ENCODE results near the gene GTF3C5.

GTF3C5 gene

DNA sequence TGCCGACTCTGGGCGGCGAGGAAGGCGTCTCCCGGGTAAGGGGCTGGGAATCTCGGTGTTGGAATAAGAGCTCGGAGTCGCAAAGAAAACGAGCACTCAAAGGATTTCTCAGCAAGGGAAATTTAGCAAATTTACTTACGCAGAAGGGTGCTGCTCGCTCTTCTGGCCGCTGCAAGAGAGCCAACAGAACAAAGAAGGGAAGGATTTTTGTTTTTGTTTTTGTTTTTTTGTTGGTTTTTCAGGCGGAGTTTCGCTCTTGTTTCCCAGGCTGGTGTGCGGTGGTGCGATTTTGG lies 279 bp downstream of the GTF3C5 start:
- DNase-seq (ENCODE audit: low spot score), result no peak

DNA sequence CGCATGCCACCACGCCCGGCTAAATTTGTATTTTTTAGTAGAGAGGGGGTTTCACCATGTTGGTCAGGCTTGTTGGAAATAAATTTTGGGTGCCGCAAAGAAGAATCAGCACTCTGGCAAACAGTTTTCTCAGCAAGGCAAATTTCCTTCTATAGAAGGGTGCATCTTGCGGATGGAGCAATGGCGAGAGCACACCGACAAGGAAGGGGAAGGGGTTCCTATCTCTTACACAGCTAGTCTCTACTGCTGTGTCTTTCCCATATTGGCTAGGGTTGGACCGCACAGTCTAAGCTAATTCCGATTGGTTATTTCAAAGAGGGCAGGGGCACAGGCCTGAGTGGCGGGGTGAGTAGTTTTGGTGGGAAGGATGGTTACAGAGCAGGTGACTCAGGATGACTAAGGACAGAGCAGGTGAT lies 707 bp downstream of the GTF3C5 start:
- DNase-seq (ENCODE audit: low spot score), result no peak

DNA sequence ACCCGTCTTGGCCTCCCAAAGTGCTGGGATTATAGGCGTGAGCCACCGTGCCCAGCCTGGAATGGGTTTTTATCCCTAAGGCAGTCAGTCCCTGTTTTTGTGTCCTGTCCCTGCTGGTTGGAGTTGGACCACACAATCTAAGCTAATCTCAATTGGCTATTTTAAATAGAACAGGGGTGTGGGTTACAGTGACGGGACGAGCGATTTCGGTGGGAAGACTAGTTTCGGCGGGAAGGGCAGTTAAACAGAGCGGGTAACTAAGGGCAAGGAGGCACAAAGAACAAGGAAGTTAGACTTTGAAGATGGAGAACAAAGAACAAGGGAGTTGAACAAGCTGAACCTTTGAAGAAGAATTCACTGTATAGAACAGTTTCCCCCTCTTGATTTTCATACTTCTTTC lies 1.4 kb downstream of the GTF3C5 start:
- DNase-seq (ENCODE audit: low spot score), result no peak

DNA sequence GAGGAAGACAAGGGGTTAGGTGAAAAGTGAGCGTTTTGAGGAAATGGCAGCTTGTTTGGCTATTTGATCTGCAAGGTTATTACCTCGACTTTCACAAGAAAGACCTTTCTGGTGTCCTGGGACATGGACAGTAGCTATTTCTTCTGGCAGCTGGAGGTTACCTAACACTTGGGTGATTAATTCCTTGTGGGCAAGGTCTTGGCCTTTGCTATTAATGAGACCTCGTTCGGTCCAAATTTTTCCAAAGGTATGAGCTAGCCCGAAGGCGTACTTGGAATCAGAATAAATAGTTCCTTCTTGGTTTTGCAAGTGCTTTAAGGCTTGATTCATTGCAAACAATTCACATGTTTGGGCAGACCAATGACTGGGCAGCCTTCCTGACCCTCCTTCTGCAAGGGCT lies 4.9 kb downstream of the GTF3C5 start:
- DNase-seq (ENCODE audit: low spot score), result no peak

DNA sequence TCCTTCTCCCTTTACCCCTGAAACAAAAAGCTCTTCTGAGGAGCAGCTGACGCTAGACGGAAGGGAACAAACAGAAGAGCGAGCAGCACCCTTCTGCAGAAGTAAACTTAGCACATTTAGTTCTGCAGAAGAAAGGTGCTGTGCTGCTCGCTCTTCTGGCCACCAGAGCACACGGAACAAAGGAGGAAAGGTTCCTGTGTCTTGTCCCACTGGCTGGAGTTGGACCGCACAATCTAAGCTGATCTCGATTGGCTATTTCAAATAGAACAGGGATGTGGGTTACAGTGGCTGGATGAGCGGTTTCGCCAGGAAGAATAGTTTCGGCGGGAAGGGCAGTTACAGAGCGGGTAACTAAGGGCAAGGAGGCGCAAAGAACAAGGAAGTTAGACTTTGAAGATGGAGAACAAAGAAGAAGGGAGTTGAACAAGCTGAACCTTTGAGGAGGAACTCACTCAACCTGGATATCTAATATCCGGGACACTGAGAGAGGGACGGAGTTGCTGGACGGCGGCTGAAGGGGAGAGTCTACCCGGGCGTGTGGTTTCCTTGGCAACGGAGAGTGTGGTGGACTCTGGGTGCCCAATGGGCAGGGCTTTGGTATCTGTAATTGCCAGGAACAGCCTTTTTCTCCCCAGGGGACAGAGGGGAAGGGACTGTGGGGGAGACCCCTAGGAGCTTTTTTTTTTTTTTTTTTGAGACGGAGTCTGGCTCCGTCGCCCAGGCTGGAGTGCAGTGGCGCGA lies 7.1 kb downstream of the GTF3C5 start:
- no peak for DNase-seq (ENCODE audit: low spot score)

DNA sequence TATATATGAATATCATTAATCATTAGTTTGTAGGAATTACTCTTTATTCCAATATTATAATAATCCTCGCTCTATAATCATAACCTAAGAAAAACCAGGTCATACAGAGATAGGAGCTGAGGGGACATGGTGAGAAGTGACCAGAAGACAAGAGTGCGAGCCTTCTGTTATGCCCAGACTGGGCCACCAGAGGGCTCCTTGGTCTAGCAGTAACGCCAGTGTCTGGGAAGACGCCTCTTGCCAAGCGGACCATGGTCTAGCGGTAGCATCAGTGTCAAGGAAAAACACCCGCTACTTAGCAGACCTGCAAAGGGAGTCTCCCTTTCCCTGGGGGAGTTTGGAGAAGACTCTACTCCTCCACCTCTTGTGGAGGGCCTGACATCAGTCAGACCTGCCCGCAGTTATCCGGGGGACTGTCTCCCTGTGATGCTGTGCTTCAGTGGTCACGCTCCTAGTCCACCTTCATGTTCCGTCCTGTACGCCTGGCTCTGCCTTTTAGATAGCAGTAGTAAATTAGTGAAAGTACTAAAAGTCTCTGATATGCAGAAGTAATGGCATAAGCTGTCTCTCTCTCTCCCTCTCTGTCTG lies 10.2 kb downstream of the GTF3C5 start:
- DNase-seq (ENCODE audit: low spot score), result peak; percentile 61

DNA sequence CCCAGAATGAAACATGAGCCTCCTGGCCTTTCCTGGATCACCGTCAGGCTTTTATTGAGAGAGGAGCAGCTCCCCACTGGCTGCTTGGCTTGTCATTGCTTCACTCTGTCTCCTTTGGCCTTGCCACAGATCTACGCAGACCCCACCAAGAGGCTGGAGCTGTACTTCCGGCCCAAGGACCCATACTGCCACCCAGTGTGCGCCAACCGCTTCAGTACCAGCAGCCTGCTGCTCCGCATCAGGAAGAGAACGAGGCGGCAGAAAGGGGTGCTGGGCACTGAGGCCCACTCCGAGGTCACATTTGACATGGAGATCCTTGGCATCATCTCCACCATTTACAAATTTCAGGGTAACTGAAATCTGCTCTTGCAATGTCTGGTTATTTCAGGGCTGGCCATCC lies 11.2 kb downstream of the GTF3C5 start:
- DNase-seq (ENCODE audit: low spot score), result no peak

DNA sequence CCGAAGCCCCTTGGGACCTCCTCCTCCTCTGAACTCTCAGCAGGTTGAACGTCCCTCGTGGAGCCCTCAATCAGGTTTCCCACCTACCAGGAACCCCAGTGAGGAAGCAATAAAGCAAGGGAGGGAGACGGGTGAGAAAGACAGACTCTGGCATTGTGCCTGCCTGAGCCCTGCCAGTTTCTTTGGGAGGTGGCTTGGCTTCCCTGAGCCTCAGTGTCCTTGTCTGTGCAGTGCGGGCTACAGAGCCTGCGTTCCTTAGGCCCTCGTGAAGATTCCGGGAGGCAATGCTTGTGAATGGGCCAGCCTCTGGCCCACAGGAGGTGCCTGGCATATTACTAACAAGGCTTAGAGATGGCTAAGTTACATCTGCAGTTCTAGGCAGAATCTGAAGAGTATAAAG lies 11.9 kb downstream of the GTF3C5 start:
- DNase-seq (ENCODE audit: low spot score), result no peak

DNA sequence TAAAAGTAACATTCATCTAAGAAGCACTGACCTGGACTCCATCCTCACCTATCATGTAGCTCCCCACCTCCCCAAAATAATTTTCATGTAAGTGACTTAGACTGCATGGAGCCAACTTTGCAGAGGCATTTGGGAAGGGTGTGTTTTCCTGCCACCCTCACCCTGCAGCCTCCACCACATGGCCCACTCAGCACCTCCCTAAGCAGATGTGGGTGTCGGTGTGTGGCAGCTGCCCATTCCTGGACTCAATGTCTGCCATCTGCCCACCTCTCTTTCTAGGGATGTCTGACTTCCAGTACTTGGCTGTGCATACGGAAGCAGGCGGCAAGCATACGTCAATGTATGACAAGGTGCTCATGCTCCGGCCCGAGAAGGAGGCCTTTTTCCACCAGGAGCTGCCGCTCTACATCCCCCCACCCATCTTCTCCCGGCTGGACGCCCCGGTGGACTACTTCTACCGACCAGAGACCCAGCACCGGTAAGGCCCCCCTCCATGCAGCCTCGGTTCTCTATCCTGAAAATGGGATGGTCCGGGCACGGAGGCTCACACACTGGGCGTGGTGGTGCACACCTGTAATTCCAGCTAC lies 12.7 kb downstream of the GTF3C5 start:
- DNase-seq (ENCODE audit: low spot score), result no peak

DNA sequence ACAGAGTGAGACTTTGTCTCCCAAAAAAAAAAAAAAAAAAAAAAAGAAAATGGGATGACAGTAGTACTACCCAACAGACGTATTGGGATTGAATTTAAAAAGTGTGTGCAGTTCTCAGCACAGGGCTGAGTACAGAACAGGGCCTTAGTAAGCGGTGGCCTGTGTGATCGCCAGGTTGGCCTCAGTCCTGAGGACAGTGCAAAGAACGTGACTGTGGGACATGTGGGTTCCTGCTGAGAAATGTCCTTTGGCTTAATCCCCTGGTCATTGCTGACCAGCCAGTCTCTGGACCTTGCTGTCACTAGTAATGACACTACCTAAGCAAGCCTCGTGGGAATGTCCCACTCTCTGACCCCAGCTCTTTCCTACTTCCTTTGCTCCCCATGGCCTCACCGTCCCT lies 13.3 kb downstream of the GTF3C5 start:
- DNase-seq (ENCODE audit: low spot score), result no peak

DNA sequence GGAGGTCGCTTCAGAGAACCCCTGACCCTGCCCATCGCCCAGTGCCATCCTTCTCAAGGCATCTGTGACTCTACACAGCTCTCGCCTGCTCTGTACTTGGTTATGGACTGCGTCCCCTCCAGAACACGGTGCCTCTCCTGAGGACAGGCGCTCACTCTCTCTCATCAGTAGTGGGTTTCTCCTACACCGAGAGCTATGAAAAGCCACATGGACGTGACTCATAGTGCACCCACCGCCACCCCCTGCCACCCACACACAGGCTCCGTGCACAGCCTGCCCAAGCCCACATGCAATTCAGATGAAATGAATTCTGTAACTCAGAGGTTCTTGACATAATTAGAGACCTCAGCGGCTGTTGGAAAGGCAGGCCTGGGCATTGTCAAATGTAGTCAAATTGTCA lies 13.9 kb downstream of the GTF3C5 start:
- no peak for DNase-seq (ENCODE audit: low spot score)

DNA sequence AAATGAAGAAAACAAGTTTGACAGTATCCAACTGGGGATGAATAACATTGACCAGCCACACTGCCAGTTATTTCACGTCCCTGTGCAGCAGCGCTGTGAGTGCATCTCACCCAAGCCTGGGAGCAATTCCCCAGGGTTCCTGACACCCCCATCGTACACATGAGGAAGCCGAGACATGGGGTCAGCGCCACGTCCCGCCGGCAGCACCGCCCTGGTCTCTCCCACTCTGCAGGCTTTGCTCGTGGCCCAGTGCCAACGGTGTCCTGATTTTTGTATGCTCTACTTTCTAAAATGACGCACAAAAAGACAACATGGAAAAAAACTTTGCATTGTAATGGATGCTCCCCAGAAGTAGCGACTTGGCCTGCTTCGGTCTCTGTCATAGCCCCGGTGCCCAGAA lies 14.3 kb downstream of the GTF3C5 start:
- no peak for DNase-seq (ENCODE audit: low spot score)

DNA sequence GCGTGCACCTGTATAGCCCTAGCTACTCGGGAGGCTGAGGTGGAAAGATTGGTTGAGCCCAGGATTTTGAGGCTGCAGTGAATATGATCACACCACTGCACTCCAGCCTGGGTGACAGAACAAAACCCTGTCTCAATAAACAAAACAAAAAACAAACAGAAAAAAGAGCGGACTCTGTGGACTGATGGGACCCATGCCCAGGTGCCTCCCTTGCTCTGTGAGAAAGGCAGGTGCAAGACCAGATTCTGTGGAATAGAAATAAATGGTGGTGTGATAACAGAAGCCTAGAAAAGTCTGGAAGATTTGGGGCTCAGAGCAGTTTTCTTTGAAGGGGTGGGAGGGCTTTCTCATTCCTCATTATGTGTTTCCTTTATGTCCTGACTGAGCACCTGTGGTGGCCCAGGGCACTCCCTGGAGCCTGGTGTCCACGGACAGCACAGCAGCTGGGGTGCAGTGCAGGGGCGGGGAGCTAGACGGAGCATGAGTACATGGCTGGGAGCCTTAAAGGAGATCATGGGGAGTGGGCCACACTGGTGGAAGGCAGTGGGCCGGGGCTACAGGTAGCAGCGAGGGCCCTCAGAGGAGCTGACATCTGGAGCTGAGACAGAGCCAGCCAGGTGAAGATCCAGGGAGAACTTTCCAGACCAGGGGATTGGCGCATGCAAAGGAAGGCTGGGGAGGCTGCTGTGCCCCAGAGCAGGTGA lies 15.6 kb downstream of the GTF3C5 start:
- no peak for DNase-seq (ENCODE audit: low spot score)

DNA sequence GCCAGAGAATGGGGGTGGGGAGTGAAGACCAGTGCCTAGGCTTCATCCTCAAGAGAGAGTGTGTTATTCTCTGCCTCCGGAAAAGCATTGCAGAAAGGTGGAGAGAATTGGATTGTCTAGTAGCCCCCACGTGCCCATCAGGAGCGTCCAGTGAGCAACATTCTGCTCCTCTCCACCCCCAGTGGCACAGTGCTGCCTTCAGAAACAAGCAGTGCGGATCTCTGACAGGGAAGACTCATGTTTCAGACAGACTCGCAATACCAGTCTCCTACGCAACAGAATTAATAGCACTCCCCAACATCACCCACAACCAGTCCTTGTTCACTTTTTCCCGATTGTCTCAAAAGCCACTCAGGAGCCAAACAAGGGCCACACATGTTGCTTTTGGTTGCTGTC lies 16.1 kb downstream of the GTF3C5 start:
- DNase-seq (ENCODE audit: low spot score), result no peak

DNA sequence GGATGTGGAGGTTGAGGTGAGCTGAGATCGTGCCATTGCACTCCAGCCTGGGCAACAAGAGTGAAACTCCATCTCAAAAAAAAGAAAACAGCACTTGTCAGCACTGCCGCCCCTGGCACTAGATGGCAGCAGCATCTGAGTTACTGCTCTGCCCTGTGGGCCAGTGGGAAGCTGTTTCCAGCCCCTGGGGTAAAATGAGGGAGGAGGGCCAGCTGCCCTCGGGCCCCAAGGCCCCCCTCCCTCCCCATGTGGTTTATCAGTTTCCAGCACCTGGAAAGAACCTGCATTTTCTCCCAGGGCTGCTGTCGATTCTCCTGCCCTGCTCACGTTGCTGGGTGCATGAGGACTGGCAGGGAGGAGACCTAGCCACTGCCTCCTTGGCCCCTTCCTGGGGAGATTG lies 17.8 kb downstream of the GTF3C5 start:
- DNase-seq (ENCODE audit: low spot score), result no peak

DNA sequence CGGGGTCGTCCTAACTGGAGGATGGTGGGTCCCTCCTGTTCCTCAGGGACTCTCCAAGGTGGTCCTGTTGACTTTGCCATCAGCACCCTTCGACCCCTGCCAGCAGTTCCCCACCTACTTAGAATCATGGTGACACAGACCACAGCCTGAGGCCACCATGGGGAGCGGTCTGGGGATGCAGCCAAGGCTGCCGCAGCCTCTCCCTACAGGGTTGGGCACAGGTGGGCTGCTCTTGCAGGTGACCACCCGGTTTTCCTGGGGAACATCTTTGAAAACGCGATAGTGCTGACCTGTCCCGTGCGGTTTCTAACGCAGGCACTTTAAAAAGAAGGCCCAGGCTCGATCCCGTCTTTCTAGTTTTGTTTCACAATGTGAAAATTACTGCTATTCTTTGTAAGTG lies 18.2 kb downstream of the GTF3C5 start:
- no peak for DNase-seq (ENCODE audit: low spot score)

DNA sequence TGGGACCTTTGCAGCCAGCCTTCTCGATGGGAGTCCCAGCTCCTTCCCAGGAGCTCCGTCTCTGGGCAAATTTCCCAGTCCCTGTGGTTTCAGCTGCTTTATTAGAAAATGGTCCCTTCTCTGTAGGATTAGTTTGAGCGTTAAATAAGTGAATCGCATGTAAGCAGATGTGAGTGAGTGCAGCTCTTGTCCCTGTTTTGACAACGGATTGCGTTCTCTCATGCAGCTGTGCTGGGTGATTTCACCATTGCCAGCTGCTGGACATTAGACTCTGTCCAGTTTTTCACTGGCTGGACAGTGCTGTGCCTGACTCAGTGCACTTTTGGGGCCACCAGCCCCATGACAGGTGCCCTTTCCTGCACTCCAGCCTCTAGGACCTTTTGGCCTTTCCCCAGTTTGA lies 19.3 kb downstream of the GTF3C5 start:
- DNase-seq (ENCODE audit: low spot score), result no peak

DNA sequence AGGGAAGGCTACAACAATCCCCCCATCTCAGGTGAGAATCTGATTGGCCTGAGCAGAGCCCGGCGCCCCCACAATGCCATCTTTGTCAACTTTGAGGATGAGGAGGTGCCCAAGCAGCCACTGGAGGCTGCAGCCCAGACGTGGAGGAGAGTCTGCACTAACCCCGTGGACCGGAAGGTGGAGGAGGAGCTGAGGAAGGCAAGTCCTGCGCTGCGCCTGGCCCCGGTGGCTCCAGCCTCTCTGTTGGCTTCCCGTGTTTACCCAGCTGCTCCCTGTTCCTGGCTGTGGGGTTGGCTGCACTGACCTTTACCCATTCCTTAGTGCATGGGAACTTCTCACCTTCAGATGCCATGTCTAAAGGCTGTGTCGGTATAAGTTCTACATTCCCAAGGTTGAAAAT lies 20.0 kb downstream of the GTF3C5 start:
- DNase-seq (ENCODE audit: low spot score), result no peak

DNA sequence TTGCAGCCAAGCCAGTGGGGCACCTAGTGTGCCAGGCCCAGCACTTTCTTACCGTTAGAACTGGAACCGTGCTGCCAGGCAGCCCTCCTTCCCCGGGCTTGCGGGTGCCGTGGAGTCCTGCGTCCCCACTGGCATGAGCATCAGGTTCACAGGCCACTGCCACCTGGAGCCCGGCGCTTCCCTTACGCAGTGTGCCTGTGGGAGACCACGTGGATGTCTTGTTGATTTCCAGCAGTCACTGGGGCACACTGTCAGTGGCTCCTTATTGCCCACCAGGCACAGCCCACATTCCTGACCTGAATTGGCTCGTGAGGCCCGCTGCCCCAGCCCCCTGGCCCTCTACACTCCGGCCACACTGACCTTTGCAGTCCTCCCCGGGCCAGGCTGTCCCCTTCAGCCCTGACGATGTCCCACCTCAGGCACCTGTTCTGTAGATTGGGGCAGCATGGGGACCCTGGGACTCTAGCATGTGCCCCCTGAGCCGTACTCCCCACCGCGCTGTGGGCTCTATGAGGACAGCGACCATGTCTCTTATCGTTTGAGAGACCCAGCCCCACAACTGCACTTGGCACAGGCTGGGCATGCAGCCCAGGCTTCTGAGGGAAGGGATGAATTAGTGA lies 20.6 kb downstream of the GTF3C5 start:
- DNase-seq (ENCODE audit: low spot score), result no peak

DNA sequence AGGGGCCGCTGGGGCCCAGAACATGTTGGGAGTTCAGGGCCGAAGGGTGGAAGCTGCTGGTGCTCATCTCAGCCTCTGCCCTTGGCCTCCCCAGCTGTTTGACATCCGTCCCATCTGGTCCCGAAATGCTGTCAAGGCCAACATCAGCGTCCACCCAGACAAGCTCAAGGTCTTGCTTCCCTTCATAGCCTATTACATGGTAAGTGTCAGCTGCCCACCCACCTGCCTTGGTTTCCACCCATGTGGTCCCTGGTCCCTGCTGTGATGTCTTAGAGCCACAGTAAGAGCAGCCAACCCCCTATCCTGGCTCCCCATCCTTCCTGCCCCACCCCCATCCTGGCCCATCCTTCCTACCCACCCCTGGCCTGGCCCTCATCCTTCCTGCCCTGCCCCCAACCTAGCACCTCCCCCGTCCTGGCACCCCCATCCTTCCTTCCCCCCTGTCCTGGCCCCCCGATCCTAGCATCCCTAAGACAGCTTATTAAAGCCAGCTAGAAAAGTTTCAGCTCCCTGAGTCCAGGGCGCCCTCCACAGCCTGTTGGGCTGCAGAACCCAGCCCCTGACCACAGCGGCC lies 21.3 kb downstream of the GTF3C5 start:
- DNase-seq (ENCODE audit: low spot score), result no peak

DNA sequence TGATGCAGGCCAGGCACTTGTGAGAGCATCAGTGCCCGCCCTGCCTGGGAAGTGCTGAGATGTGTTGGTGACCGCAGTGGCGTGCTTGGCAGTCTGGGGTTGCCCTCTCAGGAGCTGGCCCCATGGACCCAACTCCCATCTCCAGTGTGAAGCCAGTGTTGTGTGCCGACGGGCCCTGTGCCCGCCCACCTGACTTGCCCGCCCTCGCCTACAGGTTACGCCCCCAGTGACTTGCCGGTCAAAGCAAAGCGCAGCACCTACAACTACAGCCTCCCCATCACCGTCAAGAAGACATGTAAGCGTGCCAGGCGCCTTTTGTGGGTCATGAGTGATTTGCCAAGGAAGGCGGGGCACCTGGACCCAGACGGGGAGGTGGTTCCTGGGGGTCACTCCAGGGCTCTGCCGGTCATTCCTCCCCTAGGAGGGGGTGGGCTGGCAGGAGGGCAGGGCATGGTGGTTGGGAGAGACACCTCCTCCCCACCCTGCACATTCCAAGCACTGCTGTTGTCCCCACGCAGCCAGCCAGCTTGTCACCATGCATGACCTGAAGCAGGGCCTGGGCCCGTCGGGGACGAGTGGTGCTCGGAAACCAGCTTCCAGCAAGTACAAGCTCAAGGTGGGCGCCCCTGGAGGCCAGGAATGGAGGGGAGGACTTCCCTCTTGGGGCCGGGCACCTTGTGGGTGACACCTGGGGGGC lies 23.5 kb downstream of the GTF3C5 start:
- DNase-seq (ENCODE audit: low spot score), result no peak

DNA sequence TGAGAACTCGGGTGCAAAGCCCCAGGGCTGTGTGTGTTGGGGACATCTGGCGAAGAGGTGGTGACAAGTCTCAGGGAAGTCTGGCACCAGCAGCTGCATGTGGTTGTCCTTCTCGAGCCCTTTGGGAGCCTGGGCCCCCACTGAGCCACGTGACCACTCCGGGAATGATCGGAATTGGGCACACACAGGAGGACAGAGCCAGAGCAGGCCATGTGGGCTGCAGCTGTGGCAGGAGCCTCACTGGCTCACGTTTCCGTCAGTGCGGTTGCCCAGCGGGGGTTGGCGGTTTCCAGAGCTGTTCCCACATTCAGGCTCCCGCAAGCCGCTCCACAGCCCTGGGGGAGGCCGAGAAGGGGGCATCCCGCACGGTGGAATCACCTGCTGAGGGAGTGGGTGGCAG lies 24.2 kb downstream of the GTF3C5 start:
- DNase-seq (ENCODE audit: low spot score), result no peak
